DOHH2 (cell line): ENCODE measurements around the gene FYCO1.

Experiments used
- CTCF ChIP-seq: fragments of 200-600 bp; sonication (generic); IDR thresholded peaks from one replicate; pipeline ENCODE4 v1.5.1; 2014; ENCODE audit warnings: antibody characterized with exemption, mild to moderate bottlenecking, low read depth, low read length; ENCODE audit not compliant: poor library complexity, severe bottlenecking
- EZH2phosphoT487 ChIP-seq: fragments of 200-600 bp; sonication (generic); IDR thresholded peaks from 2 replicates; pipeline ENCODE4 v1.6.1; 2017; ENCODE audit warnings: borderline replicate concordance, mild to moderate bottlenecking, antibody characterized with exemption, low read length, moderate library complexity, mixed read lengths

DNA sequence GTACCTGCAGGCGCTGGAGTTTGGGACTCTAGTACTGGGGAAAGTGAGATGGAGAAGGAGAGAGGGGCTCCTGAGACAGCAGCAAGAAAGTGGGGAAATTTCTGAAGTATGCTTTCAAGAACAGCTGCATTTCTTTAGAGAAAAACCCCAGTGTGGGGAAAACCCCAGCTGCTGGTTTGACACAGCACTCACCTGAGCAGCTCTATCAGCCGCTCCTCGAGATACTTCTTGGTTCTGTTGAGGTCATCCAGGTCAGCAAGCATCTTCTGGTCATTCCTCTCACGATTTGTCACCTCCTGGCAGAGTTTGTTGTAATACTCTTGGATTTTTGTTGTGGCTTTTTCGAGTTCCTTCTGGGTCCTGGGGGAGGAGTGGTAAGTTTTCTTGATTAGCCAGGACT is 33.6 kb downstream of the FYCO1 start:
- no peak for TF ChIP-seq CTCF
- no peak for TF ChIP-seq EZH2phosphoT487
